H7 (cell line): ENCODE results near the gene HOXC4. TPM values are rescaled to one million over a fixed set of nuclear protein-coding genes. Genes with fewer than 3 reads are reported as not detected.

Source experiments
- DNase-seq: peaks from one replicate; pipeline ENCODE4 v3.0.0; 2012
- H3K27me3 ChIP-seq: 2 replicates; pipeline ENCODE4 v1.6.0; 2011; ENCODE audit warnings: mild to moderate bottlenecking, low read length; ENCODE audit not compliant: control insufficient read depth, insufficient read depth
- H3K36me3 ChIP-seq: replicated peaks from 2 replicates; pipeline ENCODE4 v1.5.1; 2011; ENCODE audit warnings: low read length; ENCODE audit not compliant: control insufficient read depth, insufficient read depth
- H3K4me3 ChIP-seq: 2 replicates; pipeline ENCODE4 v1.5.1; 2011; ENCODE audit warnings: low read depth, mild to moderate bottlenecking, control low read depth, low read length, moderate library complexity; ENCODE audit not compliant: insufficient read depth
- total RNA-seq: library from RNA; depleted of rRNA; stranded (reverse); fragments of >200 nt; shearing (Covaris generic); gene quantifications from 2 replicates; pipeline ENCODE4 v1.2.3, GENCODE V29; 2014

Gene HOXC4
- total RNA-seq, 1 experiment from 2014 or later, result not detected

DNA sequence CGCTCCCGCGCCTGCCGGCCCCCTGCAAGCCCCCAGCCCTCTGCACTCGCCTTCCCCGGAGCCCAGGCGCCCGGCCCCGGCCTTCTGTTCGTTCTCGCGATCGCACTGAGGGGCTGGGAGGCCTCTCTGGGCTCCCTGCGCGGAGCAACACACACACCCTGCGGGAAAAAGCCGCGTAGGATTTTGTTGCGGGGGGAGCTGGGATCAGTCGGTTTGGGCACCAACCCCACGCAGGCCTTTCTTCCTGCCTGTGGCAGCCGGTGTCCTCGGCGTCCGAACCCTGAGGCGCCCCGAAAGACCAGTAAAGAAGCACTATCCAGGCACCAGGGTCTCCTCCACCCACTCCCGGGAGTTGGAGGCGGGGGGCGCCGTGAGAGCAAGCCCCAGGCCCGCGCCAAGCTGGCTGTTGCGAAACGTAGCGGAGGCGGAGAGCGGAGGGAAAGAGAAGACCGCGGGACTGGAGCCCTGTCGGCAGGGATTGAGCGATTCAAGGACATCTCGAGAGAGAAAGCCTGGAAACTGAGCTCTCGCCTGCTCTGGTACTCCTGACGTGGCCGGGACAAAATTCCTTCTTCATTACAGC is 22.7 kb upstream of the HOXC4 start:
- peak; percentile 79 for DNase-seq
- H3K36me3 ChIP-seq, result no peaks in the 10 kb centered on the region
- H3K27me3 ChIP-seq, result peaks cover 99% of the 10 kb centered on the region
- H3K4me3 ChIP-seq, result no peak overlapping the region

DNA sequence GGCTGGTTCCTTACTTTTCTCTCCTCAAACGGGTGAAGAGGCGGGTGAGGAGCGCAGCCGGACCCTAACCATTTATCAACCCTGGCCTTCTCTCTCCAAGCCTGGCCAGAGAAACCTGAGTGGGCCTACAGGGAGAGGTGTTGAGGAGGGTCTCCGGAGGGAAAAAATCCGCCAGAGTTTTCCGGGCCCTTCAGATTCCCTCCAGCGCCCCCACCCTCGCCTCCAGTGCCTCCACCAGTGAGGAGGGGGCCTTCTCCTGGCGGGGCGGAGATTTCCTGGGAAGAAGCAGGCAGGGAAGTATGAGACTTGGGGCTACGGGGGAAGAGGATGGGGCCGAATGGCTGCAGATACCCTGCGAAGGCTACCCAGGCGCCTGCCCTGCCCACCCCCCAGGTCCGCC is 22.2 kb upstream of the HOXC4 start:
- H3K36me3 ChIP-seq, result no peaks in the 10 kb centered on the region
- peaks cover 99% of the 10 kb centered on the region for H3K27me3 ChIP-seq
- H3K4me3 ChIP-seq, result no peak overlapping the region
- no peak for DNase-seq

DNA sequence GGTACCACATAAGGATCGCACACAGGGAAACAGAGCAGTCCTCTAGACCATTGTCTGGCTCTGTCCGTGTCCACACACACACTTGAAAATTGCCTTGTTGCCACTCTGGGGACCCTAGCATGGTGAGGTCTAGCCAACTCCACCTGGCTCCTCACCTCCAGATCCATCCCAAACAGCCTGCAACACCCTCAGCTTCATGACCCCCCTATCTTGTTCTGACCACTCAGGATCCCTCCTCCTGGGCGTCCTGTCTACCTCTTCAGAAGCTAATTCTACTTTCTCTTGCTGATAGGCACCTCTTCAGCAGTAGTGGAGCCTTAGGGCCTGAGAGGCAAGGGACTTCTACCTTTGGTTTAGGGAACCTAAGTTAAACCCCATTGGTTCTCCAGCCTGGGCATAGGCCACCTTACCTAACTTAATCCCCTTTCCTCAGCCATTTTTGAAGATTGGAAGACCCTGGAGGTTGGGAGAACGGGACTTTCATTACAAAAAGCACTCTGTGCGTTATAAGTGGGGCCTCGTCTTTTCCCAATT is 21.5 kb upstream of the HOXC4 start:
- no peaks in the 10 kb centered on the region for H3K36me3 ChIP-seq
- no peak for DNase-seq
- H3K27me3 ChIP-seq, result peaks cover 99% of the 10 kb centered on the region
- no peak overlapping the region for H3K4me3 ChIP-seq

DNA sequence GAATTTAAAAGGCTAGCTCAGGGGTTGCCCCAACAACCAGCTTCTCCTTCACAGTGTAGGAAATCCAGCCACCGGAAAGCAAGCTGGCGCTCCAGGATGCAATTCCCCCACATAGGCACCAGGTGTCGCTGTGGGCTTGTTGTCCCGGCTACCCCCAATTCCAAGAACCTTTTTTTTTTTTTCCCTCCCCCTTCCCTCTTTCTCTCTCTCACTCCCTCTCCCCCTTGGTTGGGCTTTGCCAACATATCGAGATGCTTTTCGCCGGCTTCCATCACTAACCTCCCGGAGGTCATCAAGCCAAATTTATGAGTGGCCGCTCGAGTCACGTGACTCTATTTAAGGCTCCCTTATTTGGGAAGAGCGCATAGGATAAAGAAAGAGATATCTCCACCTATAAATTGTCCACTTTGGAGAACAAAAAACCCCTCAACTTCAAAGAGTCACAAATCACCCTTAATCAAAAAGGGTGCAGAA is 21.0 kb upstream of the HOXC4 start, which contains the start of gene HOXC5:
Gene HOXC5, plus strand, starts transcription at position 424 of the 474 bp plus-strand sequence. CDS start 73 bp downstream, outside the sequence.
- H3K36me3 ChIP-seq, result no peaks in the 10 kb centered on the region
- no peak within 1 kb of the TSS for H3K4me3 ChIP-seq
- H3K27me3 ChIP-seq, result peaks cover 99% of the 10 kb centered on the region

DNA sequence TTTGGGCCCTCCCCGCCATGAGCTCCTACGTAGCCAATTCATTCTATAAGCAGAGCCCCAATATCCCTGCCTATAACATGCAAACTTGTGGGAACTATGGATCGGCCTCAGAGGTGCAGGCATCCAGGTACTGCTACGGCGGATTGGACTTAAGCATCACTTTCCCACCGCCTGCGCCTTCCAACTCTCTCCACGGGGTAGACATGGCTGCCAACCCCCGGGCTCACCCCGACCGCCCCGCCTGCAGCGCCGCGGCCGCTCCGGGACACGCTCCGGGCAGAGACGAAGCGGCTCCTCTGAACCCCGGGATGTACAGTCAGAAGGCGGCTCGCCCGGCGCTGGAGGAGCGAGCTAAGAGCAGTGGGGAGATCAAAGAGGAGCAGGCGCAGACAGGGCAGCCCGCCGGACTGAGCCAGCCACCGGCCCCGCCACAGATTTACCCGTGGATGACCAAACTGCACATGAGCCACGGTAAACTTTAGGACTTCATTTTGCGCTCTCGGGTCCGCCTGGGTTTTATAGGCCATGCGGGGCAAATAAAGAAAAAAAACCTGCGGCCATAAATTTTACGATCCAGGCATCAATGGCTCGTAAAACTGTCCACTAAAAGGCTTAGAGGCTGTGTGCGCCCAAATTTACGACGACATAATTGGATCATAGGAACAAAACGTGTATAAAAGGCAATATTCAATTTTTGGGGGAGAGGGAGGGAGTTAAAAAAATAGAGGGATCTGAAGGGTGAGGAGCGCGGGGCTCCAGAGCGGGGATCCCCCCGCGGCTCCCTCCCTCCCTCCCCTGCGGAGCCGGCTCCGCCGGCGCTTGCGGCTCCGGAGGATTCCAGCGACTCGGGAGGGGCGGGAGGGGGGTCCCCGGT is 20.3 kb upstream of the HOXC4 start:
- H3K27me3 ChIP-seq, result peaks cover 99% of the 10 kb centered on the region
- no peaks in the 10 kb centered on the region for H3K36me3 ChIP-seq
- peak; percentile 91 for DNase-seq
- H3K4me3 ChIP-seq, result no peak overlapping the region

More for the DNA sequence above, 21.0 kb upstream of the HOXC4 start, which contains the start of gene HOXC5:
- peak; percentile 95 for DNase-seq

DNA sequence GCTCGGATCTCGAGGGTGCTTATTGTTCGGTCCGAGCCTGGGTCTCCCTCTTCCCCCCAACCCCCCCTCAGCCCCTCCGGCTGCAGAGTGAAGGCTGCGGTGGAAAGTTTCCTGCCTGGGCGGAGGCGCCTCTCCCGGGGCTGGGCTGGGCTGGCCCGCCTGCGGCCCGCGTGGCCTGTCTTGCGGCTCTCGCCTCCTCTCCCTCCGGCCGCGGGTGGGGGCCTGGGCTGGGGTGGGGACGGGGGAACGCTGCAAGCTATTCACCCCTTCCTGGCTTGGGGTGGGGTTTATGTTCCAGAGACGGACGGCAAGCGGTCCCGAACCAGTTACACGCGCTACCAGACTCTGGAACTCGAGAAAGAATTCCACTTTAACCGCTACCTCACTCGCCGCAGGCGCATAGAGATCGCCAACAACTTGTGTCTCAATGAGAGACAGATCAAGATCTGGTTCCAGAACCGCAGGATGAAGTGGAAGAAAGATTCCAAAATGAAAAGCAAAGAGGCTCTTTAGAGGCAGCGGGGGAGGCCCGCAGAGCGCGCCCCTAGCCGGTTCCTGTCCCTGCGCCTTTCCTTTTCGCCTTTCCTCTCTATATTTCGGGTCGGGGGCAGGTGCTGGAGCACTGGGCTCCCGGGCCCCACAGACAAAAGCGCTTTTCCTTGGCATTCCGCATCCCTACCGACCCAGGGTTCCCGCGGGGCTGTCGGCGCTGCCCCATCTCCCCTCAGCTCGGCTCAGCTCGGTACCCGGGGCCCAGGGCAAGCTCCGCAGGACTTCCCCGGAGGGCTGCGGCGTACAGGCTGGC is 19.5 kb upstream of the HOXC4 start:
- no peak overlapping the region for H3K4me3 ChIP-seq
- DNase-seq, result peak; percentile 85
- peaks cover 99% of the 10 kb centered on the region for H3K27me3 ChIP-seq
- H3K36me3 ChIP-seq, result no peaks in the 10 kb centered on the region

DNA sequence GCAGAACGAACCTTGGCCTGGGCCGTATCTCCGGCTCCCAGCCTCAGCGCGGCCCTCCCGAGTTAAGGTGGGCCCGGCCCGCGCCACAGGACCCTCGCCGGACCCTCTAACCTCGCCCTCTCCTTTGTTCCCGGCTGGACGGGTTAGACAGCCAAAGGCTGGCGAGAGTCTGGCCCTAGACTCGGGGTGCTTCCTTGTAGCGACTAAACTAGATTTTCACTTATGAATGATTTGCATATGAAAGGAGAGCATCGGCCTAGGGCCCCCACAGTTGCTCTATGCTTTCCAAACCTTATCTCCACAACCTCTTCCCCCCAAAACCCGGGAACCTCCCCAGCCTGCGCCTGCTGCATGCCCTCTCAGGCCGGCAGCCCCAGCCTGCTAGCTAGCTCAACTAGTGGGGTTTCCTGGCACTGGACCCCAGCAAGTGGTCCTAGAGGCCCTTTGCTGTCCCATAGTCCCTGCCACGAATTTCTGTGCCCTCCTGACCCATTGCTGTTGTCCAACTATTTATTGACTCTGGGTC is 18.8 kb upstream of the HOXC4 start:
- Histone ChIP-seq H3K36me3 (no peaks in the 10 kb centered on the region), H3K4me3 (no peak overlapping the region), H3K27me3 (peaks cover 99% of the 10 kb centered on the region)
- DNase-seq, result no peak

DNA sequence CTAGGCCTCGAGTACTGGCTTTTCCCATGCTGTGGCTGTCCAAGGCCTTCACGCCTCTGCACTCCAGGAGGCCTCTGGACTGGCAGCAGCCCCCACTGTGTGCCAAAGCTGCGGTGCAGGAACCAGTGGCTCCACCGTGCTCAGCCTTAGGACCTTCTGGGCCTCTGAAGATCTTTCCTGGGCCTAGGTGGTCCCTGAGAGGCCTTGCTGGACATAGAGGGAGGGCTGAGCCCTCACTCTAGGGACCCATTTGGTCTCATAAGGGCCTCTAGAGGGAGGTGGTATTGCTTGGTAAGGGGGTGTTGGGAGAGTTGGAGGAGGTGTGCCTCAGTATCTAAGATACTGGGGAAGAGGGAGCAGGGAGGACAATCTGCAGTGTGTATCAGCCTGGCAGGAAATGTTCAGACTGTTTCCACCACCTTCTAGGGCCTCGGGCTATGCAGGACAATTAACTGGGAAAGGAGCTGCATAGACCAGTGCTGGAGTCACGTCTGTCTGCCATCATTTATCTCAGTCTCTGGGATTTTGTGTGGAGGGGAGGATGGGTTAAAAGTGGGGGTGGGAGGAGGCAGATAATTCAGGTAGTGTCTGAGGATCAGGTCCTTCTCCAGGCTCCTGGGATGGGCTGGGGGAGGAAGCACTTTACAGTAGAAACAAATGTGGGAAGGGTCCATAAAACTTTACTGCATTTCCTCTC is 17.9 kb upstream of the HOXC4 start:
- Histone ChIP-seq H3K36me3 (no peaks in the 10 kb centered on the region), H3K4me3 (no peak overlapping the region), H3K27me3 (peaks cover 99% of the 10 kb centered on the region)
- DNase-seq, result no peak

DNA sequence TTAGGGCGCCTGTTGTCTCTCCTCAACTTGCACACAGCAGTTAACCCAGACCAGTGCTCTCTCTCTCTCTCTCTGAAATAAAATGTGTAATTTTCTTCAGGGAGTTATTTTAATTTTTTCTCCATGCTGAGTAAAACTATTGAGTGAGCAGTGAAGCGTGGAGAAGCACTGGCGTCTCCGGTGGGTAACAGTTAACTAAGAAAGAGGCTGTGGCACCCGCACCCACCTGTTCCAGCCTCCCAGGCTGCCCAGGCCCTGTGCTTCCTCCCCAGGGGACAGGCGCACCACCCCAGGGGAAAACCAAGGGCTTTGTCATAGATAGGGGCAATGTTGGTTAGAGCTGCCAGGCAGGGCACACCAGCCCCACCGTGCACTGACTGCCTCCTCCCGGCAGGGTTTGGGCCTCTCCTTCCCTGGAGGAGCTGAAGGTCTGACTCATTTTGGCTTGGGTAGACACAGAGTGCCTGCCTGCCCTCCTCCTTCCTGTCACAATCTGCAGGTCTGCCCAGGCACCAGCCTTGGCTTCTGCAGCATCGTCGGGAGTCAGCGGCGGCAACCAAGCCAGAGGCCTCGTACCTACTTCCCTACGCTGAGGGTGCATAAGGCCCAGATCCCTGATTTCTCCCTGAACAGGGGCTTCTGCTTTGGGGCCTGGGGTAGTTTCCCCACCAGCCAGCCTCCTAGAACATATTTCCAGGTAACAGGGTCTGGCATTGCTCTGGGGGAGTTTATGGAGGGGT is 16.8 kb upstream of the HOXC4 start:
- no peak overlapping the region for H3K4me3 ChIP-seq
- DNase-seq, result peak; percentile 57
- no peaks in the 10 kb centered on the region for H3K36me3 ChIP-seq
- peaks cover 99% of the 10 kb centered on the region for H3K27me3 ChIP-seq

DNA sequence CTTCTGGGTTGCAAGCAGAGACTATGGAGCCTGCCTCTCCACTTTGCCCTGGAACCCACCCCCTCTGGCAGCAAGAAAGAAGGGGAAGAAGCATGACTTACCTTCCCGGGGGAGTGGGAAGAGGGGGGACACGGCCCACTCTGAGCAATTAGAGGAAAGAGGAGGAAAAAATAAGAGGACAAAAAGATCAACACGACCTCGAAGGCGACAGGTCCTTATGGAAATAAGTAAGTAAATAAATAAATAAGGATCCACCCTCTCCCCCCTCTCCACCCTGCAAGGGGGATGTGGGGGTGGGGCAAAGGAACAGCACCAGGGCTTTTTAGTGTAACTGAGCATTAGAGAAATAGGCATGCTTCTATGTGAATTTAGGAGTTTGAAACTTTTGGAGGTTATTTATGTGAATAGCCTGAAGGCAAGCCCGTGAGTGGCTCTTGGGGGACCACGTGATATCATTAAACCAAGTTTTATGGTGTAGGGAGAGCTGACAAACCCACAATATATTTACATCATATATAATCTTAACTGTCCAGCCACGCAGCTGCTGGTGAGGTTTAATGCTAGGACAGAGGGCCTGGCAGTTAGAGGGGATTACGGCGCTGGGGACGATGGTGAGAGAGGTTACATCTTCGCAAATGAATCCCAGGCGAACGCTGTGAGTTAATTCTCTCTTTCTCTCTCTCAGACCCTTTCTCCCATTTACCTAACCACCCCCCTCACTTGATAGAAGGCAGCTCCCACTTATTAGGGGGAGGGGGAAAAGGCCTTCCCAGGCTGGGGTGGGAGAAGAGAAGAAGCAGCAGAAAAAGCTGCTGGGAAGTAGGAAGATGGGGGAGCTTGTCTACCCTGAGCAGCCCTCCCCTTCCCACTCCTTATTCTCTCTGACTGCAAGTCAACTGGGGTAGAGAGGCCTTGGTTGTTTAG is 16.0 kb upstream of the HOXC4 start:
- Histone ChIP-seq H3K36me3 (no peaks in the 10 kb centered on the region), H3K4me3 (no peak overlapping the region), H3K27me3 (peaks cover 100% of the 10 kb centered on the region)
- no peak for DNase-seq

DNA sequence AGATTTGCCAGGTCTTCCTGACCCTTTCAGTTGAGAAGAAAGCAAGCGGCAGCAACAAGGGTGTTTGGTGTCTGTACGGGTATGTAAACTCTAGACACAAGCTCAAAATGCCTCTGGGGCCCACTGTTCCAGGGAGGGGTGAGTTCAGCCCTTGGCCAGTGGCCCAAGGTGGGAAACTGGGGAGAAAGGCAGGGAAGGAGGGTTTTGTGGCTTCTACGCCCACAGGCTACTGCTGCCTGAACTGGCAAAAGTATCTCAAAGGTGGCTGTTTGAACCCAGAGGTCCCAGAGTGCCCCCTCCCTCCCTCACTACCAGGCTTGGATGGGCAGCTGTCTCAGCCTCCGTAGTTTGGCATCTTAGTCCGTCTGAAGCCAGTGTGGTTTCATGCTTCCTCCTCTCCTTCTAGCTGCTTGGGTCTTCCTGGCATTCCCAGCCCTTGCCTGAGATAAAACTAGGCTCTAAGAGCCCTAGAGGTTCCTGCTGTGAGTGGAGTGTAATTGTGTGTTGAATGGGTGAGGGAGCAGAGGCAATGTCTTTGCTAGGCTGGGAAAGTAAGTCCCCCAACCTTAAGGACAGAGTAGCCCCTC is 15.3 kb upstream of the HOXC4 start:
- H3K27me3 ChIP-seq, result peaks cover 100% of the 10 kb centered on the region
- no peak overlapping the region for H3K4me3 ChIP-seq
- no peak for DNase-seq
- no peaks in the 10 kb centered on the region for H3K36me3 ChIP-seq

DNA sequence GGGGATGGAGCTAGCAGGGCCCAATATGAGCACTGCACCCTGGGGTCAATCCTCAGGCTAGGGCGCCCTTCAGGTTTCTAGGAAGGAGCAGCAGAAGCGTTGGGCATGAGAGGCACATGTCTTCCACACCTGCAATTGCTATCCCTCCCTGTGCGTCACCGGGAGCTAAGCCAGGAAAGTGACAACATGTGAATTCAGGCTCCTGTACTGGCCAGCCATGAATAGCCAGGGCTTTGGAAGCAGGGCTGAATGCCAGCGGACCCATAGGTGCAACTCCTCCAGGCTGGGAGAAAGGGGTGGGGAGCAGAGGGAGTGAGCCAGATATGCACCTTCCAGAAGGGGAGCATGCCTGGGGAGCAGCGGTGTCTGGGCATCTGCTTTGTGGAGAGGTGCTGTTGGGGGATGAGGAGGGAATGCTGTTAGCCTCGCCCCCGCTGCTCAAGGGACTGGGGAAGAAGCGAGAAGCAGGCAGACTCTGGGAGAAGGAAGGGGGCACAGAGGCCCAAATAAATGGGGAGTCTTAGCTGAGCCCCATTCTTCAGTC is 14.7 kb upstream of the HOXC4 start:
- Histone ChIP-seq H3K4me3 (no peak overlapping the region), H3K36me3 (no peaks in the 10 kb centered on the region), H3K27me3 (peaks cover 100% of the 10 kb centered on the region)
- no peak for DNase-seq
